GM15510 (cell line): Measurements from ENCODE around the gene GRM4.

Experiments used
- POLR2A ChIP-seq: IDR thresholded peaks from 3 replicates; pipeline ENCODE4 v1.6.1; 2011; ENCODE audit warnings: borderline replicate concordance; ENCODE audit not compliant: insufficient read length; ENCODE audit errors: extremely low read depth

The GRM4 gene

DNA sequence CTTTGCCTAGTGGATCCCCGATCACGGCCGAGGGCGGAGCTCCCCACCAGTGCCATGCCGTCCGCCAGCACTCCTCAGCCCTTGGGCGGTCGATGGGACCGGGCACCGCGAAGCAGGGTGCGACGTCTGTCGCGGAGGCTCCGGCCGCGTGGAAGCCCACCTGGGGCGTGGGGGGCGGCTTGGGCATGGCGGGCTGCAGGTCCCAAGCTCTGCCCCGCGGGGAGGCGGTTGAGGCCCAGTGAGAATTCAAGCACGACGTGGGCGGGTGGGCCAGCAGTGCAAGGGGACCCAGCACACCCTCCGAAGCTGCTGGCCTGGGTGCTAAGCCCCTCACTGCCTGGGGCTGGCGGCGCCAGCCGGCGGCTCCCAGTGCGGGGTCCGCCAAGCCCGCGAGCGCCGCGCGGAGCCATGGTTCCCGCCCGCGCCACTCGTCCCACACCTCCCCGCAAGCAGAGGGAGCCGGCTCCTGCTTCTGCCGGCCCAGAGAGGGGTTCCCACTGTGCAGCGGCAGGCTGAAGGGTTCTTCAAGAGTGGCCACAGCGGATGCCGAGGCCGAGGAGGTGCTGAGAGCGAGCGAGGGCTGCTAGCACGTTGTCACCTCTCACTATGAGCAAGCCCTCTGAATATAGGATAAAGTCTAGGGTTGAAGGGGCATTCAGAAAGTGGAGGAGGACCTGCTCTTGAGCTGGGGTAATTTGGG lies 128.6 kb downstream of the GRM4 start:
- TF ChIP-seq POLR2A, result no peak

DNA sequence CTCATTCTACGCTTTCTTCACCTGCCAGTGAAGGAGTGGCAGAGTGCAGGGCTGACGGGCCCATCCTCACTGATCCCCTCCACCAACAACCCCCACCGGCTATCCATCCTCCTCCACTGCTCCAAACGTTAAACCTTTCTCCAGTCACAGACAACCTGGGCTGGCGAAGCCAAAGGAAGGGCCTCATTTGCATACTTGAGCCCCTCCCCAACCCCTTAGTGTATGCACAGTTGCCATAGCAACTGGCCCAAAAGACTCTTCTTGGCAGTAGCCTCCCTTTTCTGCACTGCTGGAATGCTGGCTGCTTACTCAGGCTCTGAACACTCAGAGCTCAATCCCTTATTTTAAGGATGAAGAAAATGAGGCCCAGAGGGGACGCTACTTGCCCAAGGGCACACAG lies 130.3 kb downstream of the GRM4 start:
- TF ChIP-seq POLR2A, result no peak

DNA sequence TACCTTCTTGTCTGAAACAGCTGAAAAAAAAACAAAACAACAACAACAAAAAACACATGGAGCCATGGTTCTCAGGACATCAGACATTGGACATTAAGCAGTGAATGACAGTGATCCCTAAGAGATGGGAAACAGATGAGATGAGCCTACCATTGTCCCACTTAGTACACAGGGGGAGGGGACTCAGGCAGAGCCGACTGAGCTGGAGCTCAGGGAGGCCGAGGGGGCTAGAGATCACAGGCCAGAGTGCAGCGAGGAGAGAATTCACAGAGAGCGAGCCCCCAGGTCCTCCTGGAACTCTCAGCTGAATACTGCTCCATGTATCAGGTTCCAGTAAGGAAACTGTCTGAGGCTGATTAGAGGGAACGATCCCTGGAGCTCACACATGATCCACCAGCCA lies 134.6 kb downstream of the GRM4 start:
- no peak for TF ChIP-seq POLR2A

DNA sequence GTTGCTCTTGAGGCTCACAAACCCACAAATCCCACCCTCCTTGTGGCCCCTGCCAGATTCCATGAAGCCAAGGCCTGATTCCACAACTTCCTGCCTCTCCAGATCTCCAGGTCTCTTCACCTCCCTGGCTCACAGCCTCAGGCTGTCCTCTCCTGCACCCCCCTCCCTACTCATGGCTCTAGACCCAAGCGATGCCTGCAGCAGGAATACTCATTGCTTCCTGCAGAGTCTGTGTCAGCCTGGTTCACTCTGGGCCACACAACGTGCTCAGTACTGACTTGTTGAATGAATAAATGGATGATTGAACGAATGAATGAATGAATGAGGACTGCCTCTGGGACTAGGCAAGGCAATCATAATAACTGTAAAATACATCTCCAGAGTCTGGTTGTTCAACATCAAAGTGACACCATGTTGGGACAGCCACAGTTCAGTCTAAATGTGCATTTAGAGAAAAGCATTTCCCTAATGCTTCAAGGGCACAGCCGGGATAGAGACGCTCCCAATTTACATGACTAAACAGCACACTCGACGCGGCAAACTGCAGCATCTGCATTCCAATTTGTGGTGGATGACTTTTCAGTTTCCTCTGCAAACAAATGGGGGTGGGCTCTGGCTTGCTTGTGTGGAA lies 139.9 kb downstream of the GRM4 start:
- TF ChIP-seq POLR2A, result no peak

DNA sequence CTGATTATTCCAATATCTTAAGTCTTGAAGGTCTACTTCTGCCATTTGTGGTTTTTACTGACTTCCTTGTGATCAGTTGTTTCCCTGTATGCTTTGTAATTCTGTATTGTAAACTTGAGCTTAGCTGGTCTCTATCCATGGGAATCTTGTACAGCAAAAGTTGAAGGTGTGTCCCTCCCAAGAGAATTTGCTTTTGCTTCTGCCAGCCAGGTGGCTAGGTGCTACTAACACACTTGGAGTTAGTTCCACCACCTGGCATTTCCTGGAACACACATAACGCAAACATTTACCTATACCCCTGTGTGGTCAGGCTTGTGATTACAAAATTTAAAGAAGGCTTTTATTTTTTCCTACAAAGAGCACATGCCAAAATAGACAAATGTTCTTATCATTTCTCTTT lies 141.2 kb downstream of the GRM4 start:
- no peak for TF ChIP-seq POLR2A

DNA sequence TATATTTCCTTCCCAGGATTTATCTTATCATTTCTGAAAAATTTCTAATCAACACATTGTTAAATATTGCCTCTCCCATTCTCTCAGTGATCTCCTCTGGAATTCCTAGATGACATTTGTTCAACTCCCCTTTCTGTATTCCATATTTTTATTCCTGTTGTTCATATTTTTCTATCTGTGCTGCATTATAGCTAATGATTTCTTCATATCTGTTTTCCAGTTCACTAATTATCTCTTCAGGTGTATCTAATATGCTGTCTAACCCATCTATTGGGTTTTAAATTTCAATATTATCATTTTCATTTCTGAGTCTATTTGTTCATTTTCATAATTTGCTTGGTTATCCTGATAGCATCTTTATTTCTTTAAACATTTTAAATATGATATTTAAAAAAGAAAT lies 141.9 kb downstream of the GRM4 start:
- TF ChIP-seq POLR2A, result no peak

DNA sequence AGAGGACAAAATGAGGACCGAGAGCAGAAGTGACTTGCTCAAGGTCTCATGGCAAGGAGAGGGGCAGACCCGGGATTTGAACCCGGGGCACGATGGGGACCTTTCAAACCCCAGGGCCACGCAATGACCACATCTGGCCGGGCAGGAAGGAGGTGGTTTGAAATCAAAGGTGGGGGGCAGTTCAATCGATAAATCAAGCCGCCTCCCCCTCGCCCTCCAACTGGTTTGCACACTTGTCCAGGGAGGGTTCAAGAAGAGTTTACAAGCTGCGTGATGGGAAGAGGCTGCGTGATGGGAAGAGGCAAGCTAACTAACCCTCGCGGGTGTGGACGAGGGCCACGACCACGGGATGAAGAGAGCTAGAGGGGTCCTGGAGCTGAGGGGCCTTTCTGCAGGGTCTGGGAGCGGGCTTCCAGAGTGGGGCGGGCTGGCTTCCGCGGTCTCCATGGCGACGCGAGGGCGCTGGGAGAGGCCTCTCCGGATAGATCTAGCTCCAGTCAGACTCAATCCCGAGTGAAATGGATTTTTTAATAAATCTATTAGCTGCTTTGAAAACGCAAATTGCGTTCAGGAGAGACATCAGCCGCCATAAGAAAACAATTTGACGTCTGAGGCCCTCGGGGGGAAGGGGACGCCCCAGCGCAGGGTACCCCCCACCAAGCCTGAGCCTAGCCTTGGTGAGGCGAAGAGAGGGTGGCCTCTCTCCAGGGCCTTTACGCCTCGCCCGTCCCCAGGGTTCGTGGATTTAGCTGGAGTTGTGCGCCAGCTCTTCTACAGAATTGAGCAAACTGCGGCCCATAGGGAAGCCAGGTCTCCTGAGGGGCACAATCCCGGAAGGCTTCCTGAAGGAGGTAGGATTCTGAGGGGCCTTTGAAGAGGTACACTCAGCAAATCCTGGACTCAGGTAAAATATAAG lies 143.9 kb downstream of the GRM4 start:
- TF ChIP-seq POLR2A, result no peak

DNA sequence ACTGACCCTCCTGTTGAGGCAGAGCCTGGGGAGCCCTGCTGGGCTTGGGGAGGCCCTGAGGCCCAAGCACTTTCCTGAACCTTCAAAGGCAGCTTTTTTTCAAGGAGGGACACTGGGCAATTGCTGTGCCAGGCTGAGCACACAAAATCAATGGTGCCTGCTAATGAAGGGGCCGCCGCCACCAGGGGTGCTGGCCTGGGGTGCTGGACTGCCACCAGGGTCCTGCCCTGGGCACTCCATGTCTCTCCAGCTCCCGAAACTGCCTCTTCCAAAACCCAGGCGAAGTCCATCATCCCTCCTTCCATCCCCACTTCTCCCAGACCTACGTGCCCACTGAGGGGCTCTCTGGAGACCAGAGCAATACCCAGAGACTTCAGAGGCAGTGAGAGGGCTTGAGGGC lies 145.6 kb downstream of the GRM4 start:
- TF ChIP-seq POLR2A, result no peak

DNA sequence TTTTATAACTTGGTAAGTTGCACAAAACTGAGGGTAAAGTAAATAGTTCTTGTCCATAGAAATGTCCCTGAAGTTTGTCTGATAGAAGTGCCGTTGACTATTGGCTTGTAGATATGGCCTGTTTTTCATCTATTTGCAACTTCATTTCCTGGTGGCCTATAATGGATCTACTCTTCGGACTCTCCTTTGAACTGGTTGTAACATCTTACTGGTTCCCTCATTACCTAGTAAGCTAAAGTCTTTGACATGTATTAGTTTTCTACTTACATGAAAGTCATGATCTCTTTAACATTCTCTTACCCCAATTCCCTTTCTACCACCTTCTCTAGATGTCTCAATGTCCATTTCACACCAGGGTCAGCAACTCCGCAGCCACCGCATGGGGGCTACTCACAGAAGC lies 146.3 kb downstream of the GRM4 start:
- TF ChIP-seq POLR2A, result no peak

DNA sequence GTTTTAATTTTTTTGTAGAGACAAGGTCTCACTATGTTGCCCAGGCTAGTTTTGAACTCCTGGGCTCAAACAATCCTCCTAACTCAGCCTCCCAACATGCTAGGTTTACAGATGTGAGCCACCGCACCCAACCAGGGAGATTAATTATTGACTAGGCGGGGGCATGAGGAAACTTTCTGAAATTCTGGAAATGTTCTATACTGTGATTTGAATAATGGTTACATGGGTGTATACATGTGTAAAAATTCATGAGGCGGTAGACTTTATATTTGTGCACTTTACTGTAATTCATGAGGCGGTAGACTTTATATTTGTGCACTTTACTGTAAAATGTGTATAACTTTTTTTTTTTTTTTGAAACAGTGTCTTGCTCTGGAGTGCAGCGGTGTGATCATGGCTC lies 147.2 kb downstream of the GRM4 start:
- no peak for TF ChIP-seq POLR2A

DNA sequence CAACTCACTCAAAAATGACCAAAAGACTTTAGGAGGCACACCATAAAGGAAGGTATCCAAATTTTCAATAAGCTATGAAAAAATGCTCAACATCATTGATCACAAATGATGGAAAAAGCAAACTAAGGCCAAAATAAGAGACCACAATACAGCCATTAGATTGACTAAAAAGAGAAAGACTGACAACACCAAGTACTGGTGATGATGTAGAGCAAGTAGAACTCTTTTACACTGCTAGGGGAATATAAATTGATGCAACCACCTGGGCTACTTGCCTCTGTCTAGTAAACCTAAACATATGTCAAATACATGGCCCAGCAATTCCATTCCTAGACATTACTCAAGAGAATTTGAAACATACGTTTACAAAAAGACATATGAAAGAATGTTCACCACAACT lies 148.6 kb downstream of the GRM4 start:
- no peak for TF ChIP-seq POLR2A

DNA sequence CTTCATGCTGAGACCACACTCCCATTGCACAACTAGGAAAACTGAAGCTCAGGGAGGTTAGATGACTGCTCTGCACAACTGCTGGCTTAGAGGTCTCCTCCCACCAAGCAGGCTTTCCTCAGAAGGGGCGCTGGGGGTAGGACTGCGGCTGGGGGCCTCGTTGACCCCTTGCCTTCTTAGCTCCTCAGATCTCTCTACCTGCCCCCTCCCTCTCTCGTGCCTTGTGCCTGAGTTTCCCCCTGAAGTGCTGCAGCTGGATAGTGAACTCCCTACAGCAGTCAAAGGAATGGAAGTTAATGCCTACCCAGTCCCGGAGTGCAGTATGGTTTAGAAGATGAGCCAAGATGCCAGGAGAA lies 149.8 kb downstream of the GRM4 start:
- TF ChIP-seq POLR2A, result no peak

DNA sequence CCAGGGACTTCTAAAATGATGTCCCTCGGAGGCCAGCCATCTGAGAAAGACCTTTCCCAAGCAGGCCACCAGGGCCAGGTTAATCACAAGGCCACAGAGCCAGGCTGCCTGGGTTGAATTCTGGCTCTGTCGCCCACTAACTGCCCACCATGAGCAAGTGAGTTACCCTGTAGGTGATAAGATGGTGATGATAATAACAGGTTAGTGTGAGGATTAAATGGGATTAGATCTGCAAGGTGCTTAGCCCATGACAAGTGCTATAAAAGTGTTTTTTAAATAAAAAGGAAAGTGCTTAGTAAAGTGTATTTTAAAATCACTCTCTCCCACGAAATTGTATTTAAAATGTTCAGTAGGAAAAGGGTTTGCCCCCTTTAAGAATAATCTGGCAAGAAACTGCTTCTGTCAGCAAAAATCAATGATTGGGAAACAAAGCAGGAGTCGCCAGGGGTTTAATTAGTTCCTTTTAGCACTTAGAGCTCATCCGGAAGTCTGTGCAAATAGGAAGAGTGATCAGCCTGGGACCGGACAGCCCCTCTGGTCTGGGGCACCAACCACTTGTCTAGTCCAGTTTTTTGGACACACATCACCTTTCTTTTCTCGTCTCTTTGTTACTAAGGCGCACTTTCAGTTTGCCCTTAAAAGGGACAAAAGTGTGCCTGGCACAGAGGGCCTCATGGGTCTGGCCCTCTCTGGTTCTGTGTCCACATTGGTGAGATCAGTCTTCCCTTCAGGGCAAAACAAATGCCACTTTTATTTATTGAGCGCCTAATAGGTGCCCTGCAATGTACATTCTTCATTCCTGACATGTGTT lies 150.4 kb downstream of the GRM4 start:
- no peak for TF ChIP-seq POLR2A

DNA sequence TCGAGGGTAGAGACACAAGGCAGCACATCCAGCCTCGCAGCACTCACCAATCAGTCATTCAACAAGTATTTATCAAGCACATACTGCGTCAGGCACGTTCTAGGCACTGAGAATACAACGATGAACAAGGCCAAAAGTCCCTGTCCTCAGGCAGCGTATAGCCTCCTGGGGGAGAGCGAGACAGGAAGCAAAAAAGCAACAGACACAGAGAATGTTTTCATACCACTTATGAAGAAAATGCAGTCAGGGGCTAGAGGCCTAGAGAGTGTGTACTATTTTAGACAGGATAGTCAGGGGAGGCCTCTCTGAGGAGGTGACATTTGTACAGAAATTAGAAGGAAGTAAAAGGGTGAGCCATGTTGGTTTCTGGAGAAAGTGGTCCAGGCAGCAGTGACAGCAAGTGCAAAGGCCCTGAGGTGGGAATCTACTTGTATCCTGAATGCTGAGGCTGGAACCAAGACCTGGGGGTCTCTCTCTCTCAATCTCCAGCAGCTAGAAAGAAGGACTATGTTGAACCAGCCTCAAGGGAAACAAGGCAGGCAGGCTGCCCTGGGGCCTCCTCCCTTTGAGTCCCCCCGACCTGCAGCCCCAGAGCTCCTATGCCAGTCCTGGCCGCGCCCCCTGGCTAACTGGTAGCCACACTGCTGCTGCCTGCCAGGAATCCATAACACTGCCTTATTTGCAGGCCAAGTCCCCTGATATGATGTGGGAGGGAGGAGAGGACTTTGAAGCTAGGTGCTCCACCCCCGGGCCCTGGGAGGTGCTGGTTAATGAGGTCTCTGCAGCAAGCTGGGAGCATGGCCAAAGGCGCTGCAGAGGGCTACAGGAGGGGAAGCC lies 151.2 kb downstream of the GRM4 start:
- no peak for TF ChIP-seq POLR2A
